Mesenchymal stem cell (in vitro differentiated cells and primary cell): ENCODE measurements around the gene CCDC201.
A peak's percentile ranks its signal among the peaks of the same experiment; 100 is the strongest.

Experiments
- DNase-seq: peaks from one replicate; pipeline ENCODE4 v3.0.0-alpha.2; 2013
- H2AFZ ChIP-seq: one replicate; pipeline ENCODE4 v1.6.1; 2013; ENCODE audit warnings: low read depth, mild to moderate bottlenecking, control low read depth, inconsistent platforms, low read length, moderate library complexity
- H2AK5ac ChIP-seq: 2 replicates; pipeline ENCODE4 v1.6.1; 2013; ENCODE audit warnings: low read length, moderate library complexity, mild to moderate bottlenecking, inconsistent platforms; ENCODE audit not compliant: severe bottlenecking
- H2BK120ac ChIP-seq: one replicate; pipeline ENCODE4 v1.6.1; 2013; ENCODE audit warnings: low read depth, mild to moderate bottlenecking, inconsistent platforms, low read length, moderate library complexity
- H2BK12ac ChIP-seq, 2 experiments: one replicate each; pipeline ENCODE4 v1.6.1; 2013; ENCODE audit warnings: inconsistent platforms in 2 of 2, low read length in 2 of 2, mild to moderate bottlenecking in 2 of 2, moderate library complexity in 2 of 2, control low read depth in 1 of 2
- H2BK15ac ChIP-seq: one replicate; pipeline ENCODE4 v1.6.1; 2013; ENCODE audit warnings: mild to moderate bottlenecking, low read depth, inconsistent platforms; ENCODE audit not compliant: poor library complexity, severe bottlenecking
- H2BK5ac ChIP-seq: 2 replicates; pipeline ENCODE4 v1.6.1; 2013; ENCODE audit warnings: low read depth, mild to moderate bottlenecking, low read length, control low read depth, inconsistent platforms; ENCODE audit not compliant: poor library complexity, severe bottlenecking
- H3K14ac ChIP-seq, 2 experiments: one replicate each; pipeline ENCODE4 v1.6.1; 2013; ENCODE audit warnings: inconsistent platforms in 2 of 2, low read length in 2 of 2, control low read depth in 1 of 2, mild to moderate bottlenecking in 1 of 2, moderate library complexity in 1 of 2
- H3K18ac ChIP-seq, 2 experiments: one replicate each; pipeline ENCODE4 v1.6.1; 2013; ENCODE audit warnings: inconsistent platforms in 2 of 2, low read length in 2 of 2, control low read depth in 1 of 2, low read depth in 1 of 2, mild to moderate bottlenecking in 1 of 2
- H3K23ac ChIP-seq, 2 experiments: one replicate each; pipeline ENCODE4 v1.6.1; 2013; ENCODE audit warnings: inconsistent platforms in 2 of 2, low read length in 2 of 2, mild to moderate bottlenecking in 2 of 2, moderate library complexity in 2 of 2, control low read depth in 1 of 2
- H3K27ac ChIP-seq: 2 replicates; pipeline ENCODE4 v1.5.1; 2013; ENCODE audit warnings: mild to moderate bottlenecking, moderate library complexity, low read length, control low read depth, inconsistent platforms; ENCODE audit not compliant: poor library complexity, severe bottlenecking
- H3K27me3 ChIP-seq, 2 experiments: 2 replicates each; pipeline versions ENCODE4 v1.6.1 to v1.7.0; 2013; ENCODE audit warnings: low read length in 2 of 2, mild to moderate bottlenecking in 2 of 2, moderate library complexity in 2 of 2, control low read depth in 1 of 2, inconsistent platforms in 1 of 2; ENCODE audit not compliant: control insufficient read depth in 1 of 2, insufficient read depth in 1 of 2
- H3K36me3 ChIP-seq, 2 experiments: 2 replicates each; pipeline versions ENCODE4 v1.6.1 to v1.7.0; 2013; ENCODE audit warnings: low read length in 2 of 2, control low read depth in 1 of 2, inconsistent platforms in 1 of 2, low read depth in 1 of 2, mild to moderate bottlenecking in 1 of 2; ENCODE audit not compliant: insufficient read depth in 2 of 2, control insufficient read depth in 1 of 2
- H3K4ac ChIP-seq, 2 experiments: one replicate each; pipeline ENCODE4 v1.6.1; 2013; ENCODE audit warnings: inconsistent platforms in 2 of 2, low read length in 2 of 2, mild to moderate bottlenecking in 2 of 2, moderate library complexity in 2 of 2, control low read depth in 1 of 2, low read depth in 1 of 2
- H3K4me1 ChIP-seq: 2 replicates; pipeline ENCODE4 v1.6.1; 2013; ENCODE audit warnings: low read depth, low read length, control low read depth; ENCODE audit not compliant: control insufficient read depth, insufficient read depth
- H3K4me2 ChIP-seq: 2 replicates; pipeline ENCODE4 v1.6.1; 2013; ENCODE audit warnings: low read length, mild to moderate bottlenecking, inconsistent platforms; ENCODE audit not compliant: poor library complexity, severe bottlenecking
- H3K4me3 ChIP-seq, 2 experiments: 2 replicates each; pipeline versions ENCODE4 v1.5.1 to v1.7.0; 2013; ENCODE audit warnings: low read length in 2 of 2, mild to moderate bottlenecking in 2 of 2, control low read depth in 1 of 2, low read depth in 1 of 2; ENCODE audit not compliant: insufficient read depth in 1 of 2
- H3K79me1 ChIP-seq: replicated peaks from 2 replicates; pipeline ENCODE4 v1.6.1; 2013; ENCODE audit warnings: mild to moderate bottlenecking, control low read depth, low read length, inconsistent platforms; ENCODE audit not compliant: poor library complexity, severe bottlenecking
- H3K9ac ChIP-seq: 2 replicates; pipeline ENCODE4 v1.7.0; 2013; ENCODE audit warnings: mild to moderate bottlenecking, low read length, moderate library complexity
- H3K9me3 ChIP-seq: 2 replicates; pipeline ENCODE4 v1.7.0; 2013; ENCODE audit warnings: mild to moderate bottlenecking, low read length; ENCODE audit not compliant: control insufficient read depth
- H4K8ac ChIP-seq: one replicate; pipeline ENCODE4 v1.6.1; 2013; ENCODE audit warnings: inconsistent platforms, mild to moderate bottlenecking, low read length, moderate library complexity
- H4K91ac ChIP-seq: one replicate; pipeline ENCODE4 v1.6.1; 2013; ENCODE audit warnings: mild to moderate bottlenecking, low read length, inconsistent platforms
- WGBS: methylation state at CpG from one replicate; pipeline ENCODE4 v1.1.7; 2013; ENCODE audit warnings: mixed read lengths; 5-methylcytosine and 5-hydroxymethylcytosine counted together

The CCDC201 gene

DNA sequence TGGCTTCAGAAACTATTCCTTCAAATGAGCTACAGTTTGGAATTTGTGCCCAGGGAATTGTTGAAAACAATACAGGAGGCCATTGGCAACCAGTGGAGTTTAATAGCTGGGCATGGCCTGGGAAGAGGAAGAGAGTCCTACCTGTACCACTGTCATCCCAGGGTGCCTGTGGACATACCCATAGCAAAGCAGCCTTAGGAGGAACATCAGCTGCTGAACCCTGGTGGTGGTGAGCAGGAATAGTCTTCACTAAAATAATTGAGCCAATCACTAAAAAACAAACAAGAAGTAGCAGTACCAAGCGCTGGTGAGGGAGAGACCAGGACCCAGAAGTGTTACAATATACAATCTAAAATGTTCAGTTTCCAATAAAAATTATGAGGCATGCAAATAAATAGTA lies 29.9 kb upstream of the CCDC201 start:
- H3K14ac ChIP-seq, result no peak overlapping the region
- no peaks in the 10 kb centered on the region for H3K36me3 ChIP-seq
- no peak overlapping the region for H2BK120ac ChIP-seq
- H3K9ac ChIP-seq, result no peak overlapping the region
- H2BK12ac ChIP-seq, result no peak overlapping the region
- H3K4ac ChIP-seq, result no peak overlapping the region
- H2BK15ac ChIP-seq, result no peak overlapping the region
- H3K4me1 ChIP-seq, result no peaks in the 10 kb centered on the region
- no peaks in the 10 kb centered on the region for H3K9me3 ChIP-seq
- no peak overlapping the region for H2AK5ac ChIP-seq
- no peak overlapping the region for H3K4me3 ChIP-seq
- no CpG with 5 or more reads among the region's 1 CpG for WGBS
- H4K91ac ChIP-seq, result no peak overlapping the region
- no peaks in the 10 kb centered on the region for H3K79me1 ChIP-seq
- H3K4me2 ChIP-seq, result no peak overlapping the region
- H4K8ac ChIP-seq, result no peak overlapping the region
- no peak overlapping the region for H2AFZ ChIP-seq
- no peak overlapping the region for H2BK5ac ChIP-seq
- no peak overlapping the region for H3K23ac ChIP-seq
- H3K27me3 ChIP-seq, result peaks cover 0 to 26% of the 10 kb centered on the region in 2 experiments
- H3K18ac ChIP-seq, result no peak overlapping the region
- DNase-seq, result no peak
- no peak overlapping the region for H3K27ac ChIP-seq

DNA sequence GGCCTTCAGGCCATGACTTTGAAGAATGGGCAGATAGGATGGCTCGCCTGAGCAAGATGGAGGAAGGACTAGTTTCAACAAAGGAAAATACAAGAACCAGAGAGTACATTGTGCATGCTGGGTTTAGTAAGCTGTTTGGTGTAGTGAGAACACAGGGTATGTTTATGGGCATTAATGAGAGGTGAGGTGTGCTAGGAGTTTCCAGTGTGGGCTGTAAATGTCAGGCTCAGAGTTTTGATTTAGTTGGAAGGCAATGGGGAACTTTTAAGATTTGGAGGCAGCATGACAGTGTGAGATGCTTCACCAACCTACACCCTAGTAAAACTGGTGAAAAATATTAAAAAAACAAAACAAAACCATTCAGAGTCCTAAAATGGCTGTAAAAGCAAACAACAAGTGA lies 28.7 kb upstream of the CCDC201 start:
- Histone ChIP-seq H3K9ac (no peak overlapping the region), H3K4me2 (no peak overlapping the region), H3K9me3 (no peaks in the 10 kb centered on the region), H3K4me3 (no peak overlapping the region), H2BK15ac (no peak overlapping the region), H3K36me3 (no peaks in the 10 kb centered on the region), H3K79me1 (no peaks in the 10 kb centered on the region), H3K27ac (no peak overlapping the region), H4K8ac (no peak overlapping the region), H2AFZ (no peak overlapping the region), H3K27me3 (peaks cover 0 to 26% of the 10 kb centered on the region in 2 experiments), H3K14ac (no peak overlapping the region), H2BK12ac (no peak overlapping the region), H2AK5ac (no peak overlapping the region), H3K18ac (no peak overlapping the region), H2BK120ac (no peak overlapping the region), H2BK5ac (no peak overlapping the region), H4K91ac (no peak overlapping the region), H3K4me1 (no peaks in the 10 kb centered on the region), H3K4ac (no peak overlapping the region), H3K23ac (no peak overlapping the region)
- WGBS, result 73% methylated on average over 1 of the region's 1 CpG
- no peak for DNase-seq

DNA sequence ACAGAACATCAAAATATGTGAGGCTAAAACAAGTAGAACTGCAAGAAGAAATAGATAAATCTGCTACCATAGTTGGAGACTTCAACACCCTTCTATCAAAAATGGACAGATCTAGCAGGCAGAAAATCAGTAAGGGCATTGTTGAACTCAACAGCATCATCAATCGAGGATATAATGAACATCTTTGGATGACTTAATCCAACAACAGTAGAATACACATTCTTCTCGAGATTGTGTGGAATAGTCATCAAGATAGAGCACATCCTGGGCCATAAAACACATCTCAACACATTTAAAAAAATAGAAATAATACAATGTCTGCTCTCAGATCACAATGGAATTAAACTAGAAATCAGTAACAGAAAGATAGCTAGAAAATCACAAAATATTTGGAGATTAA lies 25.3 kb upstream of the CCDC201 start:
- Histone ChIP-seq H3K18ac (no peak overlapping the region), H3K4me1 (peaks cover 2% of the 10 kb centered on the region), H3K27ac (no peak overlapping the region), H3K36me3 (no peaks in the 10 kb centered on the region), H3K4me2 (no peak overlapping the region), H4K91ac (no peak overlapping the region), H3K9me3 (no peaks in the 10 kb centered on the region), H3K4me3 (no peak overlapping the region), H3K23ac (no peak overlapping the region), H2BK12ac (no peak overlapping the region), H4K8ac (no peak overlapping the region), H3K79me1 (no peaks in the 10 kb centered on the region), H2BK120ac (no peak overlapping the region), H3K9ac (no peak overlapping the region), H3K27me3 (peaks cover 0 to 46% of the 10 kb centered on the region in 2 experiments), H2AFZ (no peak overlapping the region), H3K4ac (no peak overlapping the region), H2BK5ac (no peak overlapping the region), H3K14ac (no peak overlapping the region), H2BK15ac (no peak overlapping the region), H2AK5ac (no peak overlapping the region)
- DNase-seq, result no peak
- 79% methylated on average over 2 of the region's 2 CpGs for WGBS

DNA sequence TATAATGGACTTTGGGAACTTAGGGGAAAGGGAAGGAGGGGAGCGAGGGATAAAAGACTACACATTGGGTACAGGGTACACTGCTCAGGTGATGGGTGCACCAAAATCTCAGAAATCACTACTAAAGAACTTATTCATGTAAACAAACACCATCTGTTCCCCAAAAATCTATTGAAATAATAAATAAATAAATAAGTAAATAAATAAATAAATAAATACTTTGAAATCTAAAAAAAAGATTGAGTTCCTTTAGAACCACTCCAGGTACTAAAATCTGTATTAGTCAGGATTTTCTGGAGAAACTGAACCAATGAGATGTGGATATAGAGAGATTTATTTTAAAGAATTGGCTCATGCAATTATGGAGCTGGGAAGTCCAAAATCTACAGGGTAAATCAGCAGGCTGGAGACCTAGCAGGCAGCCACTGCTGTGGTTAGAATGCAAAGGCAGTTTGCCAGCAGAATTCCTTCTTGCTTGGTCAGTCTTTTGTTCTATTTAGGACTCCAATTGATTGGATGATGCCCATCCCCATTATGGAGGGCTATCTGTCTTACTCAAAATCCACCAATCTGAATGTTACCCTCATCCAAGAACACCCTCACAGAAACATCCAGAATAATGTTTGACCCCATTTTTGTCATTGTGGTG lies 24.3 kb upstream of the CCDC201 start:
- peak; percentile 39 for DNase-seq
- Histone ChIP-seq H3K4ac (no peak overlapping the region), H3K18ac (no peak overlapping the region), H2BK5ac (no peak overlapping the region), H2BK12ac (no peak overlapping the region), H3K4me2 (no peak overlapping the region), H3K9me3 (no peaks in the 10 kb centered on the region), H3K27me3 (peaks cover 0 to 49% of the 10 kb centered on the region in 2 experiments), H2AK5ac (no peak overlapping the region), H2BK120ac (no peak overlapping the region), H3K14ac (no peak overlapping the region), H3K4me3 (no peak overlapping the region), H4K8ac (no peak overlapping the region), H3K27ac (no peak overlapping the region), H2AFZ (no peak overlapping the region), H2BK15ac (no peak overlapping the region), H3K23ac (no peak overlapping the region), H3K36me3 (no peaks in the 10 kb centered on the region), H3K4me1 (peaks cover 2% of the 10 kb centered on the region), H3K9ac (no peak overlapping the region), H4K91ac (no peak overlapping the region), H3K79me1 (no peaks in the 10 kb centered on the region)
- 100% methylated on average over 1 of the region's 1 CpG for WGBS
